Esophagus squamous epithelium (tissue), 4 donors: ENCODE results near the gene TRIM67.

Source experiments
- CTCF ChIP-seq, 6 experiments: fragments of 450-650 bp in 4 of 6; fragments of 200-600 bp in 2 of 6; sonication (generic) in 2 of 6; IDR thresholded peaks; one replicate each; pipeline ENCODE4 v1.5.1; 2016 to 2019; ENCODE audit warnings: antibody characterized with exemption in 6 of 6, mild to moderate bottlenecking in 4 of 6, moderate library complexity in 4 of 6
- POLR2A ChIP-seq, 4 donors: fragments of 450-650 bp; IDR thresholded peaks; one replicate each; pipeline ENCODE4 v1.6.1; 2017; ENCODE audit warnings: antibody characterized with exemption in 4 of 4, mild to moderate bottlenecking in 4 of 4, moderate library complexity in 3 of 4

- TF ChIP-seq CTCF (IDR thresholded peaks at IDR 0.05), result no peak
- no peak for TF ChIP-seq POLR2A (IDR thresholded peaks at IDR 0.05)
Observed at GRCh38 chr1:231188072-231188471, 26.2 kb downstream of the TRIM67 start.
